Measurements from ENCODE around the gene SHLD1. TPM values are rescaled to one million over a fixed set of nuclear protein-coding genes. Genes with fewer than 3 reads are reported as not detected.

The SHLD1 gene
- total and polyA plus RNA-seq, 2 experiments from 2014 or later, result 8.3 to 9.1 TPM

DNA sequence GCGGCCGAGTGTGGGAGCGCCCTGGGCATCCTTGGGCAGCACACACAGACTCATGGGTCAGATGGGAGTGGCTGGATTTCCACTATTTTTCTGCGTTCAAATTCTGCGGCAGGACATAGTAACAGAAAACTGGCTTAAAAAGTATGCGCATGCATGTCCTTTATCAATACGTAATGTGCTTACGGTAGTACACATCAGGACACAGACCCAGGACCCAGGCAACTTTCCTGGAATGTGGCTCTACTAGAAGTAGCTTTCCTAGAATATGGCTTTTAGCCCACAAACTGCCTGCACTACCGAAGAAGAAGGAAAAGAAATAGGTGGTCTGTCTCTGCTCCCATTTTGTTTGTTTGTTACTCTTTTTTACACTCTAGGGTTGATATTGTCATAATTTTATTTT, 43.4 kb upstream of the SHLD1 start:
- Histone ChIP-seq H3K4me3 (no peak overlapping the region), H3K4me1 (ENCODE audit: insufficient read depth) (no peaks in the 10 kb centered on the region), H3K9me3 (ENCODE audit: low read depth) (no peaks in the 10 kb centered on the region), H4K20me1 (ENCODE audit: insufficient read depth, poor library complexity, severe bottlenecking) (no peaks in the 10 kb centered on the region), H3K36me3 (replicated peaks; ENCODE audit: insufficient read depth, low read depth) (no peaks in the 10 kb centered on the region), H3K27ac (no peak overlapping the region), H2AFZ (no peak overlapping the region), H3K79me2 (no peaks in the 10 kb centered on the region), H3K4me2 (no peak overlapping the region), H3K27me3 (no peaks in the 10 kb centered on the region), H3K9me2 (replicated peaks; ENCODE audit: insufficient read depth) (no peaks in the 10 kb centered on the region)
- TF ChIP-seq EZH2phosphoT487 (IDR thresholded peaks at IDR 0.05; ENCODE audit: low read depth, severe bottlenecking, unreplicated experiment), result no peak
- TF ChIP-seq EZH2 (IDR thresholded peaks at IDR 0.05; ENCODE audit: borderline replicate concordance), result no peak
- TF ChIP-seq, protein P1, sequence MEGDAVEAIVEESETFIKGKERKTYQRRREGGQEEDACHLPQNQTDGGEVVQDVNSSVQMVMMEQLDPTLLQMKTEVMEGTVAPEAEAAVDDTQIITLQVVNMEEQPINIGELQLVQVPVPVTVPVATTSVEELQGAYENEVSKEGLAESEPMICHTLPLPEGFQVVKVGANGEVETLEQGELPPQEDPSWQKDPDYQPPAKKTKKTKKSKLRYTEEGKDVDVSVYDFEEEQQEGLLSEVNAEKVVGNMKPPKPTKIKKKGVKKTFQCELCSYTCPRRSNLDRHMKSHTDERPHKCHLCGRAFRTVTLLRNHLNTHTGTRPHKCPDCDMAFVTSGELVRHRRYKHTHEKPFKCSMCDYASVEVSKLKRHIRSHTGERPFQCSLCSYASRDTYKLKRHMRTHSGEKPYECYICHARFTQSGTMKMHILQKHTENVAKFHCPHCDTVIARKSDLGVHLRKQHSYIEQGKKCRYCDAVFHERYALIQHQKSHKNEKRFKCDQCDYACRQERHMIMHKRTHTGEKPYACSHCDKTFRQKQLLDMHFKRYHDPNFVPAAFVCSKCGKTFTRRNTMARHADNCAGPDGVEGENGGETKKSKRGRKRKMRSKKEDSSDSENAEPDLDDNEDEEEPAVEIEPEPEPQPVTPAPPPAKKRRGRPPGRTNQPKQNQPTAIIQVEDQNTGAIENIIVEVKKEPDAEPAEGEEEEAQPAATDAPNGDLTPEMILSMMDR (IDR thresholded peaks at IDR 0.05; ENCODE audit: poor library complexity), result no peak
- no peak for DNase-seq (ENCODE audit: low spot score)
- 92% methylated on average over 9 of the region's 9 CpGs for WGBS (ENCODE audit: low lambda C conversion rate, missing lambda C conversion rate)

- H2AFZ ChIP-seq, result no peak overlapping the region
- no peaks in the 10 kb centered on the region for H3K9me2 ChIP-seq (replicated peaks; ENCODE audit: insufficient read depth)
- no peaks in the 10 kb centered on the region for H3K4me1 ChIP-seq (ENCODE audit: insufficient read depth)
- 77% methylated on average over 3 of the region's 3 CpGs for WGBS (ENCODE audit: low lambda C conversion rate, missing lambda C conversion rate)
- H3K27ac ChIP-seq, result no peak overlapping the region
- TF ChIP-seq, protein P1 (IDR thresholded peaks at IDR 0.05; ENCODE audit: poor library complexity), result no peak
- no peak for TF ChIP-seq EZH2phosphoT487 (IDR thresholded peaks at IDR 0.05; ENCODE audit: low read depth, severe bottlenecking, unreplicated experiment)
- TF ChIP-seq EZH2 (IDR thresholded peaks at IDR 0.05; ENCODE audit: borderline replicate concordance), result no peak
- no peaks in the 10 kb centered on the region for H3K27me3 ChIP-seq
- no peaks in the 10 kb centered on the region for H4K20me1 ChIP-seq (ENCODE audit: insufficient read depth, poor library complexity, severe bottlenecking)
- no peak for DNase-seq (ENCODE audit: low spot score)
- H3K4me3 ChIP-seq, result no peak overlapping the region
- no peaks in the 10 kb centered on the region for H3K79me2 ChIP-seq
- no peak overlapping the region for H3K4me2 ChIP-seq
- no peaks in the 10 kb centered on the region for H3K36me3 ChIP-seq (replicated peaks; ENCODE audit: insufficient read depth, low read depth)
- H3K9me3 ChIP-seq (ENCODE audit: low read depth), result no peaks in the 10 kb centered on the region
Observed at GRCh38 chr20:5710551-5710950, 39.6 kb upstream of the SHLD1 start.

DNA sequence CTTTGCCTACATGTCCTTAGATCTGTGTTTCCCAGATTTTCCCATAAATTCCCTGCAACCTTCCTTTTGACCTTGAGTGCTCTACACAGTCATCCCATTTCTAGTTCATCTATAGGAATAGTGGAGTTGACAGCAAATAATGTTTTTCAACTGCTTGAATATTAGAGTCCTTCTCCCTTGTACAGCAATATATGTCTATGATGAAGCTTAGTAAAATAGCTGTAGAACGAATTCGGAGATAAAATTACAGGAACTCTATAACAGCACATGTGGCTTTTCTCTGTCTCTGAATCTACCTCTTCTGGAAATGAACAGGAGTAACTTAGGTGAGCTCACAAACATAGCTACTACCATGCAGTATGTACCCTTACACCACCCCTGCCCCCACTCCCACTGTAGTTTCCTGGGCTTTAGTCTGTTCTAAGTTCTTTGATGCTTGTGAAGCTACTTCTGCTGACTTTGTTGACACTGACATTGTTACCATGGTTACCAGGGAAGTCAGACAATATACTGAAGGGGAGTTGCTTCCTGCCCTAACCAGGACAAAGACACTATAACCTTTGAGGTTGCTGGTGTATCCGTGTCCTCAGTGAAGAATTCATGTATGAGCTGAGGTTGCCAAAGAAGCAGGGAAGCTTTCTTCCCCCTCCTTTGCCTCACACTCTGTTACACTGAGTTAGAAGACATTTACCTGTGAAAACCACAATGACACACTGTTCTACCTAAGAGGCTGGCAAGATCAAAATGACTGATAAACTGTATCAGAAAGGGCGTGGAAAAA, 35.8 kb upstream of the SHLD1 start:
- no peaks in the 10 kb centered on the region for H4K20me1 ChIP-seq (ENCODE audit: insufficient read depth, poor library complexity, severe bottlenecking)
- H2AFZ ChIP-seq, result no peak overlapping the region
- no peaks in the 10 kb centered on the region for H3K4me1 ChIP-seq (ENCODE audit: insufficient read depth)
- no peaks in the 10 kb centered on the region for H3K27me3 ChIP-seq
- H3K9me3 ChIP-seq (ENCODE audit: low read depth), result no peaks in the 10 kb centered on the region
- H3K36me3 ChIP-seq (replicated peaks; ENCODE audit: insufficient read depth, low read depth), result no peaks in the 10 kb centered on the region
- H3K79me2 ChIP-seq, result no peaks in the 10 kb centered on the region
- DNase-seq (ENCODE audit: low spot score), result peak; percentile 51
- H3K4me2 ChIP-seq, result no peak overlapping the region
- no peak for TF ChIP-seq EZH2phosphoT487 (IDR thresholded peaks at IDR 0.05; ENCODE audit: low read depth, severe bottlenecking, unreplicated experiment)
- TF ChIP-seq, protein P1 (IDR thresholded peaks at IDR 0.05; ENCODE audit: poor library complexity), result no peak
- TF ChIP-seq EZH2 (IDR thresholded peaks at IDR 0.05; ENCODE audit: borderline replicate concordance), result no peak
- H3K27ac ChIP-seq, result no peak overlapping the region
- no peak overlapping the region for H3K4me3 ChIP-seq
- H3K9me2 ChIP-seq (replicated peaks; ENCODE audit: insufficient read depth), result no peaks in the 10 kb centered on the region
- WGBS (ENCODE audit: low lambda C conversion rate, missing lambda C conversion rate), result 71% methylated on average over 4 of the region's 4 CpGs
